Middle frontal gyrus (tissue), 1 donor: ENCODE results near the gene PLTP.

Source experiments
- DNase-seq: peaks from one replicate; pipeline ENCODE4 v3.0.0-alpha.2; 2015; ENCODE audit warnings: low spot score; ENCODE audit errors: extremely low spot score

Gene PLTP

DNA sequence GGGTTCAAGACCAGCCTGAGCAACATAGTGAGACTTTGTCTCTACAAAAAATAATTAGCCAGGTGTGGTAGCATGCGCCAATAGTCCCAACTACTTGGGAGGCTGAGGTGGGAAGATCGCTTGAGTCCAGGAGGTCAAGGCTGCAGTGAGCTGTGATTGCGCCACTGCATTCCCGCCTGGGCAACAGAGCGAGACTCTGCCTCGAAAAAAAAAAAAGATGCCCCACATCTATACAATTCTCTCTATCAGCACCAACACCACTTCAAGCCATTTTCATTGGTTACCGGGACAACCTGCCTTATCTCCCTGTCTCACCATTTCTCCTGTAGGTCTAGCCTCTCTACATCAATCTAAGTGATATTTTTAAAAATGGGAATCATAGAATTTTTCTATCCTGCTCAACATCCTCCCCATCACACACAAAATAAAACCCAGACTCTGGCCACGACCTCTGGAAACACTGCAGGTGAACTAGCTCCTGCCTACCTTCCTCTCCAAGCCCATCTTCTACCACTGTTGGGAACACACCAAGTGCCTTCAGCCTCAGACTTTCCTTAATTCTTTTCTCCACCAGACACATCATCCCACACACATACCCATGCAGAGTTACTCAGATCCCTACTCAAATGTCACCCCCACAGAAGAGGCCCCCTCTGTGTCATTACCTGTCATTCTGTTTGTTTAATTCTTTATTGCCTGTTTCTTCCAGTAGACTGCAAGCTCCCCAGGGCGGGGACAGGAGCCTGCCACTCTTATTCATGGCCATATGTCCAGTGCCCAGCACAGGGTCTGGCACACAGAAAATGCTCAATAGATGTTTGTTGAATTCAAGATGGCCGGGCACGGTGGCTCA is 9.6 kb upstream of the PLTP start:
- DNase-seq, result no peak

GRCh38 chr20:45920462-45921336 is 8.7 kb upstream of the PLTP start:
- no peak for DNase-seq

- DNase-seq, result no peak
Measured at GRCh38 chr20:45919542-45920399, 7.8 kb upstream of the PLTP start.

- no peak for DNase-seq
Measured at GRCh38 chr20:45918779-45919537, 7.0 kb upstream of the PLTP start.

- DNase-seq, result no peak
Measured at GRCh38 chr20:45918182-45918737, 6.3 kb upstream of the PLTP start.

DNA sequence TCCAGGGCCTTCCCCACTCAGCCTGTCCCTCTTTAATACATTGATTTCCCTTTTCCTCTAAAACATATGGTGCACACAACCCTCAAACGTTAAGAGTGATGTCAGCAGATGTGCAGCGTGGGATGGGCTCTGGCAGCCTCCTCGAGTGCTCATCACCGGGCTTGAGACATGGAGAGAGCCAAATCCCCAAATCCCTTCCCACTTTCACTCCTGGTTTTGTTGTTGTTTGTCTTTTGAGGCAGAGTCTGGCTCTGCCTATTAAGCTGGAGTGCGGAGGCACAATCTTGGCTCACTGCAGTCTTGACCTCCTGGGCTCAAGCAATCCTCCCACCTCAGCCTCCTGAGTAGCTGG is 5.8 kb upstream of the PLTP start:
- peak; percentile 8 for DNase-seq

DNA sequence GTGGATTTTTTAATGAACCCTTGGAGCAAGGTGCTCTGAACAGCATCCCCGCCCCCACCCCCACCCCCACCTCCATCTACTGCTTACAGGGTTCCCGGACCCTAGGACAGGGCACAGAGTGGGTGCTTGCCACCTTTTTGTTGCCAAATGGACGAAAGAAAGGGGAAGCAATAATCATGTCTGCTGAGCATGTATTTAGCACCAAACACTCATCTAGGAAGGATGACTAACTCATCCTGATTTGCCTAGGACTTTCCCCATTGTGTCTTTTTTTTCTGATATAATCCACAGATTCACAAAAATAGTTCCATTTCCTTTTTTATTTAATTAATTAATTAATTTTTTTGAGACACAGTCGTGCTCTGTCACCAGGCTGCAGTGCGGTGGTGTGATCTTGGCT is 1.2 kb upstream of the PLTP start:
- no peak for DNase-seq

GRCh38 chr20:45912344-45912682 is 358 bp upstream of the PLTP start:
- no peak for DNase-seq

- peak; percentile 56 for DNase-seq
Measured at GRCh38 chr20:45910670-45911485, 1.1 kb downstream of the PLTP start.

DNA sequence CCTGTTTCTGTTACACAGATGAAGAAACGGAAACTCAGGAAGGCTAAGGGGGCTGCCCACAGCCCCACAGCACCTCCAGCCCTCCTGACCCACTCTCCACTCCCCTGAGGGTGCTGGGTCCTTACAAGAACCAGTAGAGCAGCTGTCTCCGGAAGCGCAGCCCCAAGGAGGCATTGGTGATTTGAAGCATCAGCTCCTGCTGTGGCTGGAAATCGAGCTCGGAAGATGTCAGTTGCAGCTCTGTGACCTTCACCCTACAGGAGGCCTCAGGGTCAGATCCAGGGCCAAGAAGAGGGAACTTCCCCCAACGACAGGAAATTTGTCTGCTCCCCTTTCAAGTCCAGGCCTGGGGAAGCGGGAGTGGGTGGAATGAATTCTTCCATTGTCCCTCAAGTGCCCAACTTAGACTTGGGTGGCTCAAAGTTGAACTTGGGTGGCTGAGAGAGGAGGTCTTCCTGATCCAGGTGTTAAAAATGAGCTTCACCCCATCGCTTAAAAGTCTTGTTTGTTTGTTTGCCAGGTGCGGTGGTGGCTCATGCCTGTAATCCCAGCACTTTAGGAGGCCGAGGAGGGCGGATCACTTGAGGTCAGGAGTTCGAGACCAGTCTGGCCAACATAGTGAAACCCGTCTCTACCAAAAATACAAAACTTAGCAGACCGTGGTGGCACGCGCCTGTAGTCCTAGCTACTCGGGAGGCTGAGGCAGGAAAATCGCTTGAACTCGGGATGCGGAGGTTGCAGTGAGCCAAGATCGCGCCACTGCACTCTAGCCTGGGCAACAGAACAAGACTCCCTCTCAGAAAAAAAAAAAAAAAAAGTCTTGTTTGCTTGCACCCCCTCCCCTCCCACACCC is 1.9 kb downstream of the PLTP start:
- DNase-seq, result no peak

GRCh38 chr20:45909336-45909808 is 2.6 kb downstream of the PLTP start:
- no peak for DNase-seq

DNA sequence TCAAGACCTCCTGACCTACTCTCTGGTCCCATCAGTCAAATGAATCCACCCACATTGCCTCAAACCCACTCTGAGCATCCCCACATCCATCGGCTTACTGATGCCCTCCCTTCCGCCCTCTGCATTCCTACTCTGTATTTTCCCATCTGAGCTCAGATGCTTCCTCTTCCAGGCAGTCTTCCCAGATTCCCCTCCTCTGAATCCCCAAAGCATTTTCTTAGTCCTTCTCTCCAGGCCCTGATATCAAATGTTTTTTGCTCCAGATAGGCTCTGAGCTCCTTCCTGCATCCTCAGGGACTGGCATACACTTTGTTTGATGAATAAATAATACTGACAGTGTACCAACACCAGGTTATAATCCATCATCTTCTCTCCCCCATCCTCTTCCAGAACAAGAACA is 3.9 kb downstream of the PLTP start:
- no peak for DNase-seq

DNA sequence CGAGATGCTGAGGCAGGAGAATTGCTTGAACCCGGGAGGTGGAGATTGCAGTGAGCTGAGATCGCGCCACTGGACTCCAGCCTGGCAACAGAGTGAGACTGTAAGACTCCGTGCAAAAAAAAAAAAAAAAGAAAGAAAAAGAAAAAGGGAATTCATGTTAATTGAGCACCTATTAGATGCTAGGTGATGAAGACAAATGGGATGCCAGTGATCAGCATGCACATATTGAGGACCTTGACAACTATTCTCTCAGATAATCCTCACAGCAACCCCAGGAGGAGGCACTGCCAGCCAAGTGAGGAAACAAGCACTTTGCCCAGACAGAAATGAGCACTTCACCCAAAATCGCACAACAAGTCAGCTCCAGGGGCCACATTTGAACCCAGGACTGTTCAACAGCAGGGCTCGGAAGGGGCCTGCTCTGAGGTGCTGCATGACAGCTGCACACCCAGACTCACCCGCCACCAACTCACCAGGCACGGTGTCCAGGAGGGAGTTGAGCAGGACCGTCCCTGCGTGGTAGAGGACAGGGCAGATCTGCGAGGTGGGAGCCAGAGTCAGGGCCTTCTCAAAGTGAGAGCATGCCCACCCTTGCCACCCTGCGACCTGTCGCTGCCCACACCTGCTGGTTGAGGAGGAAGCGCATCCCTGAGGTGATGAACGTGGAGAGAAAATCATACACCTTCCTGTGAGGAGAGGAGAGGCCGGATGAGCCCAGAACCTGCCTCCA is 4.6 kb downstream of the PLTP start:
- DNase-seq, result no peak

- DNase-seq, result no peak
Measured at GRCh38 chr20:45905505-45906079, 6.4 kb downstream of the PLTP start.

DNA sequence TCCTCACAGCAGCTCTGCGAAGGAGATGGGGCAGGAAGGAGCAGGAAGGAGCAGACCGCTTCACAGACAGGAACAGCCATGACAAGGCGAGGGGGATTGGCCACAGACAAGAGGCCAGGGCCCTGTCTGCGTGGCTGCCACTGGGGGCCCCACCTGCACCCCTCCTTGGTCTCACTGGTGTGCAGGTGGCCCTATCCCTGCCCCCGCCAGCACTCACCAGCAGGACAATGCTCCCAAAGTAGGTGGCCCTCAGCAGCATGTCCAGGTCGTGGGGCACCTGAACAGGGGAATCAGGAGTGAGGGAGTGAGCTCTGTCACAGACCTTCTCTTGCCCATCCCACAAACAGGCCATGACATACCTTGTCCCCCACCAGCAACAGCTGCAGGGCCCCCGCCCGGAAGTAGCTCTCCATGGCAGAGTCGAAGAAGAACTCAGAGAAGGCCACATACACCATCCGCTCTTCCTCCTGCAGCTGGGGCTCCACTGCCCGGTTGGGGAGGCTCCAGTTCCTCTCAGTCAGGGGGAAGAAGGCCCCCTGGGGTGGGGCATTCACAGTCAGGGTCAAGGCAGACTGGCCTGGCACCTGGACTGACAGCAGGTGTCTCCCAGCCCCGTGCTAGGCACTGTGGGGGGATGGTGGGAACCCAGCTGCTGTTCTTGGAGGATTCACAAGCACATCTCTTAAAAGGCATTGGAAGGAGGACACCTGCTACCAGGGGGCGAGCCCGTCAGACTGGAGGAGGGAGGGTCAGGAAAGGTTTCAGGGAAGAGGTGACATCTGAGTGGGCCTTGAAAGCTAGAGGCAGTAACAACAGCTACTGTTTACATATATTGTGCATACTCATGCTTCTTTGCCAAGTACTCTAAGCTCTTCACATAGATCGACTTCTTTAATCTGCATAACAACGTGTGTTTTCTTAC is 7.1 kb downstream of the PLTP start:
- no peak for DNase-seq

- DNase-seq, result no peak
Measured at GRCh38 chr20:45902199-45902701, 9.7 kb downstream of the PLTP start.
